Tibial artery (tissue), 4 donors: ENCODE data around the gene PNLIPRP1.

Source experiments
- DNase-seq, 2 donors: peaks; one replicate each; pipeline ENCODE4 v3.0.0-alpha.2; 2019
- H3K27ac ChIP-seq, 2 donors: fragments of 200-600 bp; sonication (generic) in 1 of 2; 1 replicate in 1 of 2; 2 replicates in 1 of 2; pipeline ENCODE4 v1.5.1; 2018 to 2019; ENCODE audit warnings: mild to moderate bottlenecking in 1 of 2
- H3K27me3 ChIP-seq, 2 donors: fragments of 200-600 bp; sonication (generic) in 1 of 2; one replicate each; pipeline versions ENCODE4 v1.5.1 to v1.6.0; 2016 to 2019
- H3K36me3 ChIP-seq, 3 donors: fragments of 200-600 bp; sonication (generic) in 2 of 3; one replicate each; pipeline ENCODE4 v1.5.1; 2016 to 2019; ENCODE audit warnings: mild to moderate bottlenecking in 2 of 3
- H3K4me1 ChIP-seq, 4 donors: fragments of 200-600 bp; sonication (generic) in 2 of 4; 1 replicate in 3 of 4; 2 replicates in 1 of 4; pipeline ENCODE4 v1.5.1; 2016 to 2019
- H3K4me3 ChIP-seq, 2 donors: fragments of 200-600 bp; sonication (generic) in 1 of 2; 1 replicate in 1 of 2; 2 replicates in 1 of 2; pipeline ENCODE4 v1.5.1; 2018 to 2019; ENCODE audit warnings: mild to moderate bottlenecking in 2 of 2
- H3K9me3 ChIP-seq, 3 donors: fragments of 200-600 bp; sonication (generic) in 1 of 3; one replicate each; pipeline ENCODE4 v1.5.1; 2016 to 2019
- CTCF ChIP-seq, 2 experiments: fragments of 200-600 bp in 1 of 2; fragments of 450-650 bp in 1 of 2; IDR thresholded peaks; one replicate each; pipeline ENCODE4 v1.5.1; 2017 to 2019; ENCODE audit warnings: antibody characterized with exemption in 2 of 2, mild to moderate bottlenecking in 1 of 2, moderate library complexity in 1 of 2
- intact Hi-C: fragments of 100-400 bp; cut with DNase I; formaldehyde crosslinking; loops from one replicate; pipeline ENCODE4 v1.15.0; 2023; ENCODE audit warnings: low total_unique reads

PNLIPRP1 gene

GRCh38 chr10:116566932-116567331 is 23.8 kb upstream of the PNLIPRP1 start:
- Histone ChIP-seq H3K4me1 (no peaks in the 10 kb centered on the region), H3K9me3 (no peaks in the 10 kb centered on the region), H3K27ac (no peak overlapping the region), H3K4me3 (no peak overlapping the region), H3K36me3 (no peaks in the 10 kb centered on the region), H3K27me3 (no peaks in the 10 kb centered on the region)
- intact Hi-C loops: no loop called here
- no peak for DNase-seq
- TF ChIP-seq CTCF (IDR thresholded peaks at IDR 0.05): no peak

- no peak for TF ChIP-seq CTCF (IDR thresholded peaks at IDR 0.05)
- no peak overlapping the region for H3K4me3 ChIP-seq
- H3K4me1 ChIP-seq: no peaks in the 10 kb centered on the region
- H3K27me3 ChIP-seq: no peaks in the 10 kb centered on the region
- H3K36me3 ChIP-seq: no peaks in the 10 kb centered on the region
- no peak for DNase-seq
- H3K27ac ChIP-seq: no peak overlapping the region
- no peaks in the 10 kb centered on the region for H3K9me3 ChIP-seq
- intact Hi-C loops: no loop called here
Measured at GRCh38 chr10:116567335-116567734, 23.4 kb upstream of the PNLIPRP1 start.

DNA sequence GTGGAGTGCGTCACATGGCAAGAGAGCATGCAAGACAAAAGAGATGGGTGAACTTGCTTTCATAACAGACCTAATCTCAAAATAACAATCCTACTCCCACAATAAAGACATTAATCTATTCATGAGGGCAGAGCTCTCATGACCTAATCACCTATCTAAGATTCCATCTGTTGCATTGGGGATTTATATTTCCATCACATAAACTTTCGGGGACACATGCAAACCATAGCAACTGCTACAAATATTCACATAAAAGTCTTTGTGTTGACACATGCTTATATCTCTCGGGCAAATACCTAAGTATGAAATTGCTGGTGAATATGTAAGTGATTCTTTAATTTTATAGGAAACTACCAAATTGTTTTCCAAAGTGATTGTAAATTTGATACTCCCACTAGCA is 16.0 kb upstream of the PNLIPRP1 start:
- Histone ChIP-seq H3K36me3 (no peaks in the 10 kb centered on the region), H3K4me1 (no peaks in the 10 kb centered on the region), H3K9me3 (no peaks in the 10 kb centered on the region), H3K27me3 (no peaks in the 10 kb centered on the region), H3K27ac (no peak overlapping the region), H3K4me3 (no peak overlapping the region)
- DNase-seq: no peak
- no peak for TF ChIP-seq CTCF (IDR thresholded peaks at IDR 0.05)
- intact Hi-C loops: no loop called here

GRCh38 chr10:116587878-116588591 is 2.7 kb upstream of the PNLIPRP1 start:
- Histone ChIP-seq H3K36me3 (no peaks in the 10 kb centered on the region), H3K9me3 (no peaks in the 10 kb centered on the region), H3K27me3 (peaks cover 0 to 4% of the 10 kb centered on the region in 2 donors), H3K4me3 (no peak overlapping the region), H3K4me1 (no peaks in the 10 kb centered on the region), H3K27ac (no peak overlapping the region)
- no peak for DNase-seq
- TF ChIP-seq CTCF (IDR thresholded peaks at IDR 0.05): no peak
- intact Hi-C loops: no loop called here

DNA sequence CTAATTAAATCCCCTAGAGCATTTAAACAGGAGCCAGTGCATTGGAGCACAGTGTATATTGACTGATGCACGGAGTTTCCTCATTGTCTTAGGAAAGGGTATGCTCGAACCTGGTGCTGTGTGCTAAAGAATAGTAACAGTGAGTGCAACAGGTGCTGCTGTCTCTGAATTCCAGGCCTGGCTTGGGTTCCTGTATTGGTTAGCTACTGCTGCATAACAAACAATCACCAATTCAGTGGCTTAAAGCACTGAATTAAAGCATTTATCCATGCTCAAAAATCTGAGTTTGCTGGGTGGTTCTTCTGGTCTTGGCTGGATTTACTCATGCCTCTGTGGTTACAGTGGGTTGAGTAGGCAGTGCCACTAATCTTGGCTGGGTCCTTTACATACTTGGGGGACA is 1.8 kb upstream of the PNLIPRP1 start:
- H3K4me1 ChIP-seq: no peaks in the 10 kb centered on the region
- peaks cover 0 to 4% of the 10 kb centered on the region in 2 donors for H3K27me3 ChIP-seq
- H3K36me3 ChIP-seq: no peaks in the 10 kb centered on the region
- H3K9me3 ChIP-seq: no peaks in the 10 kb centered on the region
- TF ChIP-seq CTCF (IDR thresholded peaks at IDR 0.05): no peak
- intact Hi-C loops: no loop called here
- no peak overlapping the region for H3K4me3 ChIP-seq
- H3K27ac ChIP-seq: no peak overlapping the region
- DNase-seq: no peak

DNA sequence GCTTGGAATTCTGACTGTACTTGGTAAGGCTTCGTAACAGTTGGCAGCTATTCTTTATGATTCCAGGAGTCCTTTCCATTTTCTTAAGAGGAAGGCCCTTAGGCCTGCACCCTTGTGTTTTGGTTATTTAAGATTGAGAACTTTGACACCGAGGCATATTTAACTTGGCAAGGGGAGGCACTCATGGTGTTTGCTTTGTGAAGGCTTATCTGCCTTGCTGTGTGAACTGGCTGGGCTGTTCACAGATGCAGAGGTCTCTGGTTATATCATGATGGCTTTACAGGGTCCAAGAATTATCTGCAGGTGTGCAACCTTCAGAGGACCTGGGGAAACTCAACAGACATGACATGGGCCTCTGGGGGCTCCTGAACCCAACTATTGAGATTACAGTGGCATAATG is 833 bp upstream of the PNLIPRP1 start:
- Histone ChIP-seq H3K9me3 (no peaks in the 10 kb centered on the region), H3K27me3 (peaks cover 0 to 4% of the 10 kb centered on the region in 2 donors), H3K27ac (no peak overlapping the region), H3K36me3 (no peaks in the 10 kb centered on the region), H3K4me1 (no peaks in the 10 kb centered on the region), H3K4me3 (no peak overlapping the region)
- intact Hi-C loops: no loop called here
- no peak for TF ChIP-seq CTCF (IDR thresholded peaks at IDR 0.05)
- no peak for DNase-seq
